Ascending aorta (tissue), 2 donors: Measurements from ENCODE around the gene BCAS1. TPM values are rescaled to one million over a fixed set of nuclear protein-coding genes. Genes with fewer than 3 reads are reported as not detected.

Source experiments
- DNase-seq, 2 donors: peaks; one replicate each; pipeline ENCODE4 v3.0.0-alpha.2; 2019; ENCODE audit warnings: low spot score in 2 of 2
- H3K27ac ChIP-seq, 2 donors: fragments of 200-600 bp; sonication (generic); one replicate each; pipeline ENCODE4 v1.5.1; 2016 to 2017; ENCODE audit warnings: mild to moderate bottlenecking in 1 of 2
- H3K27me3 ChIP-seq: fragments of 200-600 bp; sonication (generic); one replicate; pipeline ENCODE4 v1.5.1; 2017
- H3K36me3 ChIP-seq, 2 donors: fragments of 200-600 bp; sonication (generic); one replicate each; pipeline ENCODE4 v1.5.1; 2016
- H3K4me1 ChIP-seq, 2 donors: fragments of 200-600 bp; sonication (generic); one replicate each; pipeline ENCODE4 v1.5.1; 2016 to 2017; ENCODE audit warnings: mild to moderate bottlenecking in 1 of 2
- H3K4me3 ChIP-seq, 2 donors: fragments of 200-600 bp; sonication (generic); one replicate each; pipeline ENCODE4 v1.5.1; 2016 to 2017; ENCODE audit warnings: mild to moderate bottlenecking in 1 of 2
- H3K9me3 ChIP-seq, 2 donors: fragments of 200-600 bp; sonication (generic); one replicate each; pipeline ENCODE4 v1.5.1; 2016
- intact Hi-C: fragments of 100-400 bp; cut with DNase I; formaldehyde crosslinking; loops from one replicate; pipeline ENCODE4 v1.15.1; 2023
- total RNA-seq: library from RNA; depleted of rRNA; stranded (reverse); fragments of >200 nt; gene quantifications from one replicate; pipeline ENCODE4 v1.1.0, GENCODE V29; 2016
- TF ChIP-seq, protein P1 (sequence below), 3 experiments: fragments of 200-600 bp in 2 of 3; fragments of 450-650 bp in 1 of 3; sonication (generic) in 2 of 3; IDR thresholded peaks; one replicate each; pipeline ENCODE4 v1.5.1; 2016 to 2019; ENCODE audit warnings: antibody characterized with exemption in 3 of 3, mild to moderate bottlenecking in 1 of 3, moderate library complexity in 1 of 3

BCAS1 gene
- total RNA-seq, 1 donor from 2014 or later, result not detected

GRCh38 chr20:54056762-54057639, 13.4 kb downstream of the BCAS1 start:
- intact Hi-C loops, result no loop called here
- no peak for DNase-seq

GRCh38 chr20:54054516-54054915, 15.9 kb downstream of the BCAS1 start:
- no peak for DNase-seq
- H3K36me3 ChIP-seq, result no peaks in the 10 kb centered on the region
- H3K4me1 ChIP-seq, result peaks cover 0 to 2% of the 10 kb centered on the region in 2 donors
- H3K27me3 ChIP-seq, result no peaks in the 10 kb centered on the region
- peaks cover 0 to 6% of the 10 kb centered on the region in 2 donors for H3K9me3 ChIP-seq
- TF ChIP-seq, protein P1, sequence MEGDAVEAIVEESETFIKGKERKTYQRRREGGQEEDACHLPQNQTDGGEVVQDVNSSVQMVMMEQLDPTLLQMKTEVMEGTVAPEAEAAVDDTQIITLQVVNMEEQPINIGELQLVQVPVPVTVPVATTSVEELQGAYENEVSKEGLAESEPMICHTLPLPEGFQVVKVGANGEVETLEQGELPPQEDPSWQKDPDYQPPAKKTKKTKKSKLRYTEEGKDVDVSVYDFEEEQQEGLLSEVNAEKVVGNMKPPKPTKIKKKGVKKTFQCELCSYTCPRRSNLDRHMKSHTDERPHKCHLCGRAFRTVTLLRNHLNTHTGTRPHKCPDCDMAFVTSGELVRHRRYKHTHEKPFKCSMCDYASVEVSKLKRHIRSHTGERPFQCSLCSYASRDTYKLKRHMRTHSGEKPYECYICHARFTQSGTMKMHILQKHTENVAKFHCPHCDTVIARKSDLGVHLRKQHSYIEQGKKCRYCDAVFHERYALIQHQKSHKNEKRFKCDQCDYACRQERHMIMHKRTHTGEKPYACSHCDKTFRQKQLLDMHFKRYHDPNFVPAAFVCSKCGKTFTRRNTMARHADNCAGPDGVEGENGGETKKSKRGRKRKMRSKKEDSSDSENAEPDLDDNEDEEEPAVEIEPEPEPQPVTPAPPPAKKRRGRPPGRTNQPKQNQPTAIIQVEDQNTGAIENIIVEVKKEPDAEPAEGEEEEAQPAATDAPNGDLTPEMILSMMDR (IDR thresholded peaks at IDR 0.05), result no peak
- intact Hi-C loops, result no loop called here
- H3K4me3 ChIP-seq, result no peak overlapping the region
- no peak overlapping the region for H3K27ac ChIP-seq

More at GRCh38 chr20:54056762-54057639, 13.4 kb downstream of the BCAS1 start:
- H3K4me3 ChIP-seq, result no peak overlapping the region
- TF ChIP-seq, protein P1 (IDR thresholded peaks at IDR 0.05), result no peak
- no peak overlapping the region for H3K27ac ChIP-seq
- H3K9me3 ChIP-seq, result no peaks in the 10 kb centered on the region
- no peaks in the 10 kb centered on the region for H3K36me3 ChIP-seq
- H3K4me1 ChIP-seq, result no peaks in the 10 kb centered on the region
- no peaks in the 10 kb centered on the region for H3K27me3 ChIP-seq

- intact Hi-C loops, result no loop called here
- Histone ChIP-seq H3K27me3 (no peaks in the 10 kb centered on the region), H3K4me3 (no peak overlapping the region), H3K36me3 (no peaks in the 10 kb centered on the region), H3K9me3 (peaks cover 0 to 6% of the 10 kb centered on the region in 2 donors), H3K4me1 (peaks cover 0 to 2% of the 10 kb centered on the region in 2 donors), H3K27ac (no peak overlapping the region)
- no peak for DNase-seq
- TF ChIP-seq, protein P1 (IDR thresholded peaks at IDR 0.05), result no peak
Measured at GRCh38 chr20:54051068-54051467, 19.3 kb downstream of the BCAS1 start.

DNA sequence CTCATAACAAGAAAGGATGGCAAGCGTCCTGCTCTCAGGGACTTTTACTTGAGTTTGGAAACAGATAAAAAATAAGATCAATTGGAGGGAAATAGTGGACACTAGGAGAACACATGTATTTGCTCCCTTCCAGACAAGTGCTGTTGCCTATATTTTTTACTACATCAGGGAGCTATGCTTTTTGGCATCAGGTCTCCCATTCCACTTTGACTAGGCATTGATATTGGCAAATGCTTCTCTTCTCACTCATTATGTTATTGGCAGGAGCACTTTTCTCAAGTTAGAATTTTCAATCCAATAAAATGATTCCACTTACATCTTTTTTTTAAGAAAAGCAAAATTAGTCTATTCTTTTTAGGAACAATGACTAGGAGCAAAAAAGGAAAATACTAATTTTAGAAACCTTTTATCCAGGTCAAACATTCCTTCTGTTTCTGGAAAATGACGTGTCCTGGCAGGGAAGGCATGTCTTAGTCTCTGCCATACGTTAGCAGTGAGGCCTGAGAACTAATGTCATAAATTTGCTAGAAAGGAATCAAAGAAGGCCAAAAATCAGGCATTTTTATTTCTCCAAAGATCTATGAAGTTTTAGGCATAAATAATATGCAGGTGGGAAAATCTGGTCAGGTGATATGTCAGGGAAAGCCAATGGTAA, 21.4 kb downstream of the BCAS1 start:
- Histone ChIP-seq H3K4me1 (peaks cover 0 to 2% of the 10 kb centered on the region in 2 donors), H3K36me3 (no peaks in the 10 kb centered on the region), H3K4me3 (no peak overlapping the region), H3K27ac (peak overlapping the region; percentile 76 to 77), H3K27me3 (no peaks in the 10 kb centered on the region), H3K9me3 (peaks cover 0 to 6% of the 10 kb centered on the region in 2 donors)
- DNase-seq, result no peak
- TF ChIP-seq, protein P1 (IDR thresholded peaks at IDR 0.05), result no peak
- intact Hi-C loops, result loop anchor here (5.0 to 10.0 kb wide), 2 partner anchors 158 to 214 kb away; partner anchors contain the start of gene PFDN4

DNA sequence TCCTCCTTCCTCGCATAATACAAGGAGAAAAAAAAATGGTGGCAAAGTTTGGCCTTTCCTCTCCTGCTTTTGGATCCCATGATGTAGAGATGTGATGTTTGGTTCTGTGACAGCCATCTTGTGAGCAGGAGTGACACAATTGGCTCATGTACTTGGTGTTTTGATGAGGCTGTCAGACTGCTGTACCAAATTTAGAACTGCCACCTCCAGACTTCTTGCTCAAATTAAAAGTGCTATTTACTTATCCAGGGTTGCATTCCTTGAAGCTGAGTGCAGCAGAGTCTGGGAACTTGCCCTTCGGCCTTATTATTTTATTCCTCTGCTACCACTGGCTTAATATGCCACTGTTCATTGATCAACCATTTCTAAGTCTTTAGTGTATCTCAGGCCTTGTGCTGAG, 21.9 kb downstream of the BCAS1 start:
- no peak overlapping the region for H3K4me3 ChIP-seq
- peak overlapping the region; percentile 76 to 77 for H3K27ac ChIP-seq

More for the DNA sequence above, 21.9 kb downstream of the BCAS1 start:
- Histone ChIP-seq H3K27me3 (no peaks in the 10 kb centered on the region), H3K4me1 (peaks cover 0 to 2% of the 10 kb centered on the region in 2 donors), H3K36me3 (no peaks in the 10 kb centered on the region), H3K9me3 (peaks cover 0 to 6% of the 10 kb centered on the region in 2 donors)
- DNase-seq, result peak in 1 of 2 donors; percentile 67
- intact Hi-C loops, result loop anchor here (5.0 to 10.0 kb wide), 2 partner anchors 159 to 214 kb away; partner anchors contain the start of gene PFDN4
- TF ChIP-seq, protein P1 (IDR thresholded peaks at IDR 0.05), result no peak
